Measurements from ENCODE around the gene TRIML1. TPM values are rescaled to one million over a fixed set of nuclear protein-coding genes. Genes with fewer than 3 reads are reported as not detected.

The TRIML1 gene
- total RNA-seq, 1 experiment from 2014 or later, result not detected

- no TSS peak for BruUV-seq (replicated peaks)
- H3K4me3 ChIP-seq (ENCODE audit: low read length), result no peak overlapping the region
- no peaks in the 10 kb centered on the region for H3K9me3 ChIP-seq (ENCODE audit: low read length)
- H4K20me1 ChIP-seq (ENCODE audit: low read length), result no peaks in the 10 kb centered on the region
- TF ChIP-seq CTCF (conservative IDR thresholded peaks at IDR 0.05; ENCODE audit: low read depth, low read length), result no peak
- no peak for TF ChIP-seq EZH2 (IDR thresholded peaks at IDR 0.05; ENCODE audit: low read length, unreplicated experiment)
- no peak for TF ChIP-seq EZH2phosphoT487 (IDR thresholded peaks at IDR 0.05; ENCODE audit: borderline replicate concordance, low read length)
- no peaks in the 10 kb centered on the region for H3F3A ChIP-seq (ENCODE audit: low read length, unreplicated experiment)
- ChIA-PET POLR2A (ENCODE audit: unreplicated experiment) (no interaction called here), CTCF (no interaction called here)
- ATAC-seq (no peak), DNase-seq (peak; percentile 46)
- H3K79me2 ChIP-seq (ENCODE audit: low read length), result no peaks in the 10 kb centered on the region
- H3K4me2 ChIP-seq (ENCODE audit: low read length), result no peak overlapping the region
- H3K4me1 ChIP-seq (ENCODE audit: insufficient read depth, low read length), result peaks cover 5% of the 10 kb centered on the region; the same call in 1 of the 2 replicates
- H3K9me2 ChIP-seq (replicated peaks; ENCODE audit: low read length), result no peaks in the 10 kb centered on the region
- intact Hi-C loops (cut with micrococcal nuclease), result no loop called here
- H3K27ac ChIP-seq (ENCODE audit: low read length), result no peak overlapping the region
- H3K9ac ChIP-seq (ENCODE audit: low read length), result no peak overlapping the region
- no peaks in the 10 kb centered on the region for H3K36me3 ChIP-seq (ENCODE audit: low read depth, low read length)
- no peak overlapping the region for H2AFZ ChIP-seq (ENCODE audit: low read length)
- no peaks in the 10 kb centered on the region for H3K27me3 ChIP-seq (ENCODE audit: low read length)
Observed at GRCh38 chr4:188177997-188178675, 38.9 kb downstream of the TRIML1 start.

- CTCF ChIA-PET, result no interaction called here
- H3K9me3 ChIP-seq (ENCODE audit: low read length), result no peaks in the 10 kb centered on the region
Observed at GRCh38 chr4:188178806-188179205, 39.6 kb downstream of the TRIML1 start.

More at GRCh38 chr4:188178806-188179205, 39.6 kb downstream of the TRIML1 start:
- POLR2A ChIA-PET (ENCODE audit: unreplicated experiment), result no interaction called here
- Histone ChIP-seq H4K20me1 (ENCODE audit: low read length) (no peaks in the 10 kb centered on the region), H3K9ac (ENCODE audit: low read length) (no peak overlapping the region), H3K79me2 (ENCODE audit: low read length) (no peaks in the 10 kb centered on the region), H3F3A (ENCODE audit: low read length, unreplicated experiment) (no peaks in the 10 kb centered on the region), H2AFZ (ENCODE audit: low read length) (no peak overlapping the region), H3K27ac (ENCODE audit: low read length) (no peak overlapping the region), H3K36me3 (ENCODE audit: low read depth, low read length) (no peaks in the 10 kb centered on the region), H3K4me2 (ENCODE audit: low read length) (no peak overlapping the region), H3K9me2 (replicated peaks; ENCODE audit: low read length) (no peaks in the 10 kb centered on the region), H3K4me3 (ENCODE audit: low read length) (no peak overlapping the region), H3K27me3 (ENCODE audit: low read length) (no peaks in the 10 kb centered on the region), H3K4me1 (ENCODE audit: insufficient read depth, low read length) (peaks cover 5% of the 10 kb centered on the region; the same call in 1 of the 2 replicates)
- BruUV-seq (replicated peaks), result no TSS peak
- DNase-seq, result no peak
- ATAC-seq, result no peak
- intact Hi-C loops (cut with micrococcal nuclease), result no loop called here
- TF ChIP-seq EZH2phosphoT487 (IDR thresholded peaks at IDR 0.05; ENCODE audit: borderline replicate concordance, low read length) (no peak), EZH2 (IDR thresholded peaks at IDR 0.05; ENCODE audit: low read length, unreplicated experiment) (no peak), CTCF (conservative IDR thresholded peaks at IDR 0.05; ENCODE audit: low read depth, low read length) (no peak)
